ENCODE results near the gene ASZ1.
"Not testable (repeated sequence)": the region's sequence is repeated elsewhere in the genome, so short reads cannot be mapped to it uniquely, and the experiment has no call there.

ASZ1 gene

GRCh38 chr7:117427258-117427701, at the start of gene ASZ1:
ASZ1 (minus strand) TSS chr7:117427493; CDS start chr7:117427460, 33 bp downstream.
- DNase-seq, result no peak

GRCh38 chr7:117476557-117477215, 49.4 kb upstream of the ASZ1 start:
- DNase-seq, result no peak

- DNase-seq, result no peak
Observed at GRCh38 chr7:117472335-117472734, 45.0 kb upstream of the ASZ1 start.

- no peak for DNase-seq
Observed at GRCh38 chr7:117470777-117471176, 43.5 kb upstream of the ASZ1 start.

GRCh38 chr7:117468174-117468573, 40.9 kb upstream of the ASZ1 start:
- no peak for DNase-seq

GRCh38 chr7:117460815-117461214, 33.5 kb upstream of the ASZ1 start:
- DNase-seq, result not testable (repeated sequence)

- DNase-seq, result no peak
Observed at GRCh38 chr7:117459735-117460134, 32.4 kb upstream of the ASZ1 start.

- peak; percentile 32 for DNase-seq
Observed at GRCh38 chr7:117458977-117459583, 31.8 kb upstream of the ASZ1 start.

- DNase-seq, result no peak
Observed at GRCh38 chr7:117448655-117449054, 21.4 kb upstream of the ASZ1 start.

- DNase-seq, result no peak
Observed at GRCh38 chr7:117446220-117446815, 19.0 kb upstream of the ASZ1 start.

GRCh38 chr7:117445206-117445605, 17.9 kb upstream of the ASZ1 start:
- peak; percentile 10 for DNase-seq

- no peak for DNase-seq
Observed at GRCh38 chr7:117444646-117445045, 17.4 kb upstream of the ASZ1 start.

- no peak for DNase-seq
Observed at GRCh38 chr7:117435475-117436043, 8.3 kb upstream of the ASZ1 start.

GRCh38 chr7:117424090-117424829, 3.0 kb downstream of the ASZ1 start:
- no peak for DNase-seq

GRCh38 chr7:117414591-117414990, 12.7 kb downstream of the ASZ1 start:
- not testable (repeated sequence) for DNase-seq

GRCh38 chr7:117412946-117413559, 14.2 kb downstream of the ASZ1 start:
- DNase-seq, result no peak

- no peak for DNase-seq
Observed at GRCh38 chr7:117412390-117412789, 14.9 kb downstream of the ASZ1 start.

GRCh38 chr7:117411539-117411938, 15.8 kb downstream of the ASZ1 start:
- DNase-seq, result no peak

GRCh38 chr7:117408831-117409230, 18.5 kb downstream of the ASZ1 start:
- no peak for DNase-seq

- no peak for DNase-seq
Observed at GRCh38 chr7:117405519-117405918, 21.8 kb downstream of the ASZ1 start.

- DNase-seq, result no peak
Observed at GRCh38 chr7:117403737-117404136, 23.6 kb downstream of the ASZ1 start.

GRCh38 chr7:117402109-117402508, 25.2 kb downstream of the ASZ1 start:
- peak; percentile 57 for DNase-seq
